Prostate gland (tissue), 2 donors: ENCODE measurements around the gene COX20. TPM values are rescaled to one million over a fixed set of nuclear protein-coding genes. Genes with fewer than 3 reads are reported as not detected.

Experiments
- DNase-seq: peaks from one replicate; pipeline ENCODE4 v3.0.0-alpha.2; 2019; ENCODE audit warnings: low spot score
- H3K27ac ChIP-seq, 2 donors: fragments of 200-600 bp; sonication (generic); 2 replicates each; pipeline ENCODE4 v1.5.1; 2017 to 2019
- H3K27me3 ChIP-seq: fragments of 200-600 bp; sonication (generic); replicated peaks from 2 replicates; pipeline ENCODE4 v1.5.1; 2019; ENCODE audit not compliant: insufficient read depth
- H3K36me3 ChIP-seq, 2 donors: fragments of 200-600 bp; sonication (generic); 1 replicate in 1 of 2; 2 replicates in 1 of 2; pipeline versions ENCODE4 v1.5.1 to v1.8.1; 2017 to 2019
- H3K4me1 ChIP-seq: fragments of 200-600 bp; sonication (generic); replicated peaks from 2 replicates; pipeline ENCODE4 v1.5.1; 2019
- H3K4me3 ChIP-seq, 2 donors: fragments of 200-600 bp; sonication (generic); 2 replicates each; pipeline ENCODE4 v1.5.1; 2017 to 2019
- H3K9me3 ChIP-seq: fragments of 200-600 bp; sonication (generic); 2 replicates; pipeline ENCODE4 v1.5.1; 2017
- CTCF ChIP-seq, 4 experiments: fragments of 200-600 bp in 2 of 4; fragments of 450-650 bp in 2 of 4; sonication (generic) in 2 of 4; IDR thresholded peaks; 1 replicate in 3 of 4; 2 replicates in 1 of 4; pipeline ENCODE4 v1.5.1; 2016 to 2019; ENCODE audit warnings: antibody characterized with exemption in 4 of 4, mild to moderate bottlenecking in 2 of 4, moderate library complexity in 2 of 4
- POLR2A ChIP-seq: fragments of 450-650 bp; IDR thresholded peaks from one replicate; pipeline ENCODE4 v1.6.1; 2016; ENCODE audit warnings: antibody characterized with exemption, mild to moderate bottlenecking
- POLR2AphosphoS5 ChIP-seq: sonication (generic); formaldehyde crosslinking; IDR thresholded peaks from one replicate; pipeline ENCODE4 v1.6.1; 2017; ENCODE audit warnings: antibody characterized with exemption
- WGBS: methylation state at CpG from one replicate; pipeline ENCODE4 v1.1.5; 2018; 5-methylcytosine and 5-hydroxymethylcytosine counted together
- intact Hi-C: fragments of 100-400 bp; cut with DNase I; formaldehyde crosslinking; loops from one replicate; pipeline ENCODE4 v1.14.2; 2022
- total RNA-seq, 2 donors: library from RNA; depleted of rRNA; stranded (reverse); fragments of >200 nt; gene quantifications; one replicate each; pipeline ENCODE4 v1.1.0, GENCODE V29; 2016

COX20 gene
- total RNA-seq, 2 donors from 2014 or later: 46.8 to 78.4 TPM

- no peaks in the 10 kb centered on the region for H3K36me3 ChIP-seq
- H3K4me1 ChIP-seq: no peaks in the 10 kb centered on the region
- H3K27me3 ChIP-seq: no peaks in the 10 kb centered on the region
- intact Hi-C loops: loop anchor here (5.0 kb wide), 1 partner anchor 241 kb away; no protein-coding TSS in a partner anchor
- DNase-seq: no peak
- TF ChIP-seq POLR2AphosphoS5: no peak
- no peak for TF ChIP-seq CTCF (IDR thresholded peaks at IDR 0.05)
- no peak for TF ChIP-seq POLR2A
- H3K4me3 ChIP-seq: no peak overlapping the region
- H3K9me3 ChIP-seq: no peaks in the 10 kb centered on the region
- 94% methylated on average over 9 of the region's 9 CpGs for WGBS
- H3K27ac ChIP-seq: no peak overlapping the region
These were observed 34.6 kb upstream of the COX20 start for GRCh38 chr1:244800821-244801220.

- no peak overlapping the region for H3K4me3 ChIP-seq
- no peaks in the 10 kb centered on the region for H3K9me3 ChIP-seq
- H3K27ac ChIP-seq: no peak overlapping the region
- DNase-seq: peak; percentile 8
- WGBS: 50% methylated on average over 14 of the region's 14 CpGs
- H3K27me3 ChIP-seq: no peaks in the 10 kb centered on the region
- no peaks in the 10 kb centered on the region for H3K4me1 ChIP-seq
- intact Hi-C loops: loop anchor here (5.0 kb wide), 1 partner anchor 241 kb away; no protein-coding TSS in a partner anchor
- TF ChIP-seq CTCF (IDR thresholded peaks at IDR 0.05) (peak in 3 of 4 experiments; percentile 46 to 56 (median 51)), POLR2A (no peak), POLR2AphosphoS5 (no peak)
- no peaks in the 10 kb centered on the region for H3K36me3 ChIP-seq
These were observed 34.2 kb upstream of the COX20 start for GRCh38 chr1:244801246-244801645.

- H3K4me3 ChIP-seq: no peak overlapping the region
- no peak overlapping the region for H3K27ac ChIP-seq
- intact Hi-C loops: loop anchor here (5.0 kb wide), 1 partner anchor 240 kb away; no protein-coding TSS in a partner anchor
- H3K36me3 ChIP-seq: no peaks in the 10 kb centered on the region
- H3K4me1 ChIP-seq: no peaks in the 10 kb centered on the region
- no peak for DNase-seq
- no peaks in the 10 kb centered on the region for H3K27me3 ChIP-seq
- WGBS: 51% methylated on average over 14 of the region's 14 CpGs
- TF ChIP-seq POLR2A (no peak), CTCF (IDR thresholded peaks at IDR 0.05) (no peak), POLR2AphosphoS5 (no peak)
- no peaks in the 10 kb centered on the region for H3K9me3 ChIP-seq
These were observed 33.4 kb upstream of the COX20 start for GRCh38 chr1:244802041-244802440.

GRCh38 chr1:244802556-244803239, 32.8 kb upstream of the COX20 start:
- Histone ChIP-seq H3K27me3 (no peaks in the 10 kb centered on the region), H3K4me3 (no peak overlapping the region), H3K36me3 (no peaks in the 10 kb centered on the region), H3K27ac (no peak overlapping the region), H3K4me1 (no peaks in the 10 kb centered on the region), H3K9me3 (no peaks in the 10 kb centered on the region)
- TF ChIP-seq CTCF (IDR thresholded peaks at IDR 0.05): no peak
- no peak for TF ChIP-seq POLR2AphosphoS5
- TF ChIP-seq POLR2A: no peak
- no peak for DNase-seq
- WGBS: 85% methylated on average over 16 of the region's 16 CpGs
- intact Hi-C loops: loop anchor here (5.0 kb wide), 1 partner anchor 240 kb away; no protein-coding TSS in a partner anchor

GRCh38 chr1:244804841-244805240, 30.6 kb upstream of the COX20 start:
- no peaks in the 10 kb centered on the region for H3K9me3 ChIP-seq
- H3K27me3 ChIP-seq: no peaks in the 10 kb centered on the region
- intact Hi-C loops: loop anchor here (5.0 kb wide), 1 partner anchor 237 kb away; no protein-coding TSS in a partner anchor
- WGBS: 93% methylated on average over 8 of the region's 8 CpGs
- H3K4me1 ChIP-seq: no peaks in the 10 kb centered on the region
- TF ChIP-seq POLR2AphosphoS5: no peak
- H3K27ac ChIP-seq: no peak overlapping the region
- H3K4me3 ChIP-seq: no peak overlapping the region
- H3K36me3 ChIP-seq: no peaks in the 10 kb centered on the region
- no peak for DNase-seq
